SU-DHL-6 (cell line): ENCODE data around the gene STK39.

Experiments
- CTCF ChIP-seq: fragments of 200-600 bp; sonication (generic); IDR thresholded peaks from one replicate; pipeline ENCODE4 v1.5.1; 2017; ENCODE audit warnings: antibody characterized with exemption, mild to moderate bottlenecking, low read length, moderate library complexity; ENCODE audit not compliant: insufficient read depth, poor library complexity, severe bottlenecking
- EZH2phosphoT487 ChIP-seq: fragments of 200-600 bp; sonication (generic), shearing (Covaris generic); conservative IDR thresholded peaks from 2 replicates; pipeline ENCODE4 v1.6.1; 2018; ENCODE audit warnings: mild to moderate bottlenecking, antibody characterized with exemption, low read length, moderate library complexity, mixed read lengths

- no peak for TF ChIP-seq CTCF
- TF ChIP-seq EZH2phosphoT487 = no peak
These were observed 184.5 kb downstream of the STK39 start for GRCh38 chr2:168062936-168063335.
